NOMO-1 (cell line): ENCODE measurements around the gene NAA40.

Experiments used
- DNase-seq, 2 experiments: peaks; one replicate each; lab custom pipeline; 2025; ENCODE audit not compliant: unreplicated experiment in 2 of 2; lab: John Stamatoyannopoulos, UW

The NAA40 gene

DNA sequence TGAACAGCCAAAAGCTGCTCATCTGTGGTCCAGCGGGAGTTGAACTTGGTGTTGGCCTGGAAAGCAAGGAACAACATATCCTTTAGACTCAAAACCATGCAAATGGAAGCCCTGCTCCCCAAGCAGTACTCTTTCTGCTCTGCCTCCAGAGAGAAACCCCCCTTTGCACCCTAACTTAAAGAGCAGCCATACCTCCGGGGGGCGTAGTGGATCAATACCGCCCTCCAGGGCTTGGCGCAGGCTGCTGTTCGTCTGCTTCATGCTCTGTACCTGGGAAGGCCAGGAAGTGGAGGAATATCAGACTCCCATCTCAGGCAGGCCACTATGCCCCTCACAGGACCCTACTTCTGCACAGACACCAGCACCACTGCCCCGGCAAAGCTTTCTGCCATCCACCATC is 26.1 kb upstream of the NAA40 start:
- no peak for DNase-seq

DNA sequence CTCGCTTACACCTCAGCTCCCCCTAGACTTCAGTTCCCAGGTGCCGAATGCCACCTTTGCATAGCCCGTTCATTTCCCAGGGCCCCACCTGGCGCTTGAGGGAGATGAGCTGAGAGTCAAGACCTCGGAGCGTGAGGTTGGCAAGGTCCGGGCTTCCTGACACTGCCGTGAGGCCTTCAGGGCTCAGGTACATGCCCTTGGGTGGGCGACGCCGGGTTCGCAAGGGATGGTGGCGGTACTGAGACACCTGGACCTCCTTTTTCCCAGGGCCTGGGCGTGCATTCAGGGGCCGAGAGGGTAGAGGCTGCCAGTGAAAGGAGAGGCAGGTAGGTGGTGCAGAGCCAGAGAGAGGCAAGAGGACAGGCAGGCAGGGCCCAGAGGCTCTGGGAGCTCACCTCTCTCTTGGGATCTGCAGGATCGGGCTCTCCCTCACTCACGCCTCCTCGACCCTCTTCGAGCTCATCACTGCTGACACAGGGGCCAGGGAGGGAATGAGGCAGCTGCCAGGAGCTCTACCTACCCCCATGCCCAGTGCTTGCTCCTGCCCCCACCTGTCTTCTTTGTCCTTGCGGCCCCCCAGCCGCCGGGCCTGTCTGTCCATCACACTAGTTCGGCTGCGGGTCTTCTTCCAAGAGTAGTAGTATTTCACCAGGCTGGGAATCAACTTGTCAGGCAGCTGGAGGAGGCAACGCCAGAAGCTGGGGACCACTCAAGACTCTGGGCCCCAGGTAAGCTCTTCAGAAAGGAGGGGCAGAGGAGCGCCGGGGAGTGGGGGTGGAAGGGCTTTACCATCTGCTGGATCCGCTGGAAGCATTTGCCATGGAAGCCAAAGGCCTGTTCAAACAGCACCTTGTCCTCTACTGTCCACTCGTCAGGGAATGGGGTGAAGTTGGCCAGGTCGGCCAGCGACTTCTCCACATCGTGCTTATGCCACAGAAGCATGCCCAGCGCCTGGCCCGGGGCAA is 24.7 kb upstream of the NAA40 start:
- DNase-seq = no peak

DNA sequence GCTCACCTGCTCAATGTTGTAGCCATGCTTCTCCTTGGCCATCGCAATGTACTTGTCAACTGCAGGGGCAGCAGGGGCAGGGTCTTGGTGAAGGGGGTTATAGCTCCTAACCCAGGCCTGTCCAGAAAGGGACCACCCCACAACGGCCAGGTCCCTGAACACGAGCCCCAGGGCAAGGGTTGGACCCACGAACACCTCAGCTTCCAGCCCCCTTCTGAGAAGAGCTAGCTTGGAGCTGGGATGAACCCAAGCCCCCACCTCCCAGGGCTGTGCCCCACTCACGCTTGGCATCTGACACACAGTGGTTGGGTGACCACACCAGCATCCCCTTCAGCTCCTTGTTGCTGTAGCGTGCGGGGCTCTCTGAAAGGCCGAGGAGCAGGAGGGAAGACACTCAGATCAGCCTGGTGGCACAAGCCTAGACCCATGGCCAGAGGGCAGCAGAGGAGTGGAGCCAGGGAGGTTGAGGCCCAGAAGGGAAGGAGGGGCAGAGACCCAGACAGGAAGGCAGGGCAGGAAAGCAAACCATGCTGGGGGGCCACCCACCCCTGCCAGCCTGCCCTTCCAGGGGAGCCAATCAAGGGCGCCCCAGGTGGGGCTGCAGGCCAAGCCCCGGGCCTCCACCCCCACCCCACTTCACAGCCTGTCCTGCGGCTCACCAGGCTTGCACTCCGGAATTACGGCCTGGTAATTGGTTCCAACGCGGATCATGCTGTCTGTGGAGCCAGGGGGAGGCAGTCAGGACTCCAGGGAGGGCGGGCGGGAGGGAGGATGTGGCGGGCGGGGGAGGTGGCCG is 23.7 kb upstream of the NAA40 start:
- DNase-seq = no peak

DNA sequence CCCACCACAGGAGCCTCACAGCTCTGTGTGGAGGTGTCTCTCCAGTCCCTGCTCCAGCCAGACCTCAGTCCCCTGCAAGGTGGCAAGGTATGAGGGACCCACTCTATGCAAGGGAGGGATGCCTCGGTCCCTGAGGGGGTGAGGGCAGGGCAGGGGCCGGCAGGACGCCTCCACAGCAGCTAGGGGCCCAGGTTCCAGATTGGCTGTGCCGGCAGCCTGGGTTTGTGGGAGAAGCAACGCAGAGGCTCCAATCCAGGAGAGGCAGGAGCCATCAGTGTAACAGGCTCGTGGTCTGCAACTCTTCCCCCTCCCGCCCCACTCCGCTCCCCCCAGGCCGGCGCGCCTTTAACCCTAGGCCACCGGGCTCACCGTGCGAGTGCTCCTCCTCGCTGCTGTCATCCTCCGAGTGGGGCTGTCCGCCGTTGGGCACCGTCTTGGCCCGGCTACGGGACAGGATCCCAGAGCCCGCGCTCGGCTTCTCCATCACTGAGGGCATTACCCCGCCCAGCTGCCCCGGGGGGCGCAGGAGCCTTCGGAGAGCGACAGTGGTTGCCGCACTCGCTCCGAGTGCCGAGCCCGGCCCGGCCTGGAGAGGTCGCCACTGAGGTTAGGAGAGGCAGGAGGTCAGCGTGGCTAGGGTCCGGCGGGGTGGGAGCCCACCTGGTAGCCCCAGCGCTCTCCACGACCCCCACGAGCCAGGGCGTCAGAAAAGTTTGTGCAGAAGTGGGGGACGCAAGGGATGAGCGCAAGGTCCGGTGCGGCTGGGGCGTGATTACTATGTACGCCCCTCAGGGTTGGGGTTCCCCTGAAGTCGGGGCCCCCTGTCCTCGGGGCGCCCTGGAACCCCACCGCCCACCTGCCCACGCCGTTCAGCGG is 22.6 kb upstream of the NAA40 start:
- DNase-seq = peak in 1 of 2 experiments; percentile 53

DNA sequence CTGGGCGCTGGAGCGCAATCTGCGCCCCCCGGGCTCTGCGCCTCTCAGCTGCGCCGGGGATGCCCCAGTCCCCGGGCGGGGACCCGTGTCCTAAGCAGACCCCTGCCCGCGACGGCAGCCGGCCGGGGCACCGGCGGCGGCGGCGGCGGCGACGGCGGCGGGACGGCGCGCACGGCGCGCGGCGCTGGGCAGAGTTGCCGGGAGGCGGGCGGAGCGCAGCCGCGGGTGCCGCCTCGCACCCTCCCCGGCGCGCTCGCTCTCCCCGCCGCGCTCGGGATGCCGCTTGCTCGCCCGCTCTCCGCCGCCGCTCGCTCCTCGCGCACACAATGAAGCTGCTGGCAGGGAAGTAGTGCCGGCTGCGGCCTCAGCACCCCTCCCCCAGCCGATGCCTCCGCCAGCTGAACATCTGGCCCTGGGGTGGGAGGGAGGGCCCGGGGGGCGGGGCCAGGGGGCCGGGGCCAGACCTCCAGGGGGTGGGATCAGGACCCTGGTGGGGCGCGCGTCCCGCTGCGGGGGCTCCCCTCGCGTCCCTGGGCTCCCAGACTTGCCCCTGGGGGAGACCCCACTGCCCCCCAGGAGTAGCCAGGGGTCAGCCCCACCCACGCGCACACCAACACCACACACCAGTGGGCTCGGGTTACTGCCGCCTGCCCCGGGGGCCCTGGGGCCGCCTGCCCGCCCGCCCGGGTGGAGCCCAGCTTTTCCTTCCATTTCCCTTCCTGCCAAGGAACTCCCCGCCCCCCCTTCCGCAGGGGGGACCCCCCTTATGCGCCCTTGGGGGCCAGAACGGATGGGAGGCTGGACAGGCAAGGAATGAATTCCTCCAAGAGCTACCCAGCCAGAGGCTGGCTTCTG is 21.7 kb upstream of the NAA40 start, which contains the start of gene RCOR2:
TSS of gene RCOR2 (minus strand) at position 328 of the 855 bp plus-strand sequence. CDS start 708 bp downstream, outside the sequence.
- peak; percentile 61 to 77 for DNase-seq

DNA sequence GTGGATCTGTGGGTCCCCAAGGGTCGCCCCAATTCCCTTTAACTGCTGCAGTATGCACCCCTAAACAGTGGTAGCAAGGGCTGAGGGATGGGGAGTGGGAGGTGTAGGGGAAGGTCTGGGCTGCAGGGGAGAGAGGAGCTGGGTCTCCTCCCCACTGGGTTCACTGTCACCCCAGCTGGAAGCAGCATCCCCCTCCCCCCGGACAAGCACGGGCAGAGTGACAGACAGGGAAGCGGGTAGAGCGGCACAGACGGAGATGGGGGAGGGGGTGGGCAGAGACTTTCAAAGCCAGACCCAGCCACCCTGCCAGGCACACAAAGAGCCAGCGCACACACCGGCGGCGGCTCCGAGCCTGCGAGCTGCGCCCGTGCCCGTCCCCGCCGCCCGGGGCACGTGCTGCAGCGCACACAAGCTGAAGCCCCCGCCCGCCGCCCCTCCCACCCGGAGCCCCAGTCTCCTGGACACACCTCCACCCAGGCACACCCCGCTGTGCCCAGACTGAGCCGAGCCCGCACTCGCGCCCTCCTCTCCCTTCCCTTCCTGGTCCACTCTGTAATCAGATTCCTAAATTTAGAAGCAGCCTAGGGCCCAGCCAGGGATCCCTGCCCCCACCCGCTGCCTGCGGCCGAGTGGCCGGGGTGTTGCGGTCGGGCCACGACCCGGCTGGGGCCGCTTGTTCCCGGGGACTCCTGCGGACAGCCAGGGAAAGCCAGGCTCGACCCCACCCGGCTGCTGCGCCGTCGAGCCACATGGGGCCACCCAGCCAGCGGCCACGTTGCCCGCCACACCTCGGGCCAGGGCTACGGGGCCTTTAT is 20.9 kb upstream of the NAA40 start:
- peak; percentile 25 to 54 for DNase-seq

DNA sequence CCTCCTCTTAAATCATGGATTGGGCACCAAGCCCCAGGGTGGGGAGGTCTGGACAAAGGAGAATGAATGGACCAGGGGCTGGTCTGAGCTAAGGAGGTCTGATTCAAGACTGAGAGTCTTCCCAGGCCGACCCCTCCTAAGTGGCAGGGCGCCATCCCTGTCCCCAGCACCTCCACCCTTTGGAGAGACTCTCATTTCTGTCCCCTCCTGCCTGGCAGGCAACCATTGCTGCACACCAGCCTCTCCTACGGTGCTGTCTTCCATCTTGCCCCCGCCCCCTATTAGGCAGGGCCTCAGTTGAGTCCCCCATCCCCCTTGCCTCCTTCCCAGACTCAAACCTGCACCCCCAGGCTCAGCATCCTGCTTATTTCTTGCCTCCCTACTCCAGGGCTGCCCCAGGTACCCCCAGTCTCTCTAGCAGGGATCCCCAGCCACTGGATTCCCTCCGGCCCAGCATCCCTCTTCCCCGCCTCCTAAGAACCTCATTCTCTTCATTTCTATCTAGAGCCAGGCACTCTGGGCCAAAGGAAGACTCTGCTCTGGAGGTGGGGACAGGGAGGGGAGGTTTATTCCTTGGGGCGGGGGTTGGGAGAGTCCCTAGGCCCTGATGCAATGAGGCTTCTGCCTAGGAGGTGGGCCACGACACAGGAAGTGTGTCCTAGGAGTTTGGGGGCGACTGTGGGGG is 20.2 kb upstream of the NAA40 start:
- DNase-seq = no peak

DNA sequence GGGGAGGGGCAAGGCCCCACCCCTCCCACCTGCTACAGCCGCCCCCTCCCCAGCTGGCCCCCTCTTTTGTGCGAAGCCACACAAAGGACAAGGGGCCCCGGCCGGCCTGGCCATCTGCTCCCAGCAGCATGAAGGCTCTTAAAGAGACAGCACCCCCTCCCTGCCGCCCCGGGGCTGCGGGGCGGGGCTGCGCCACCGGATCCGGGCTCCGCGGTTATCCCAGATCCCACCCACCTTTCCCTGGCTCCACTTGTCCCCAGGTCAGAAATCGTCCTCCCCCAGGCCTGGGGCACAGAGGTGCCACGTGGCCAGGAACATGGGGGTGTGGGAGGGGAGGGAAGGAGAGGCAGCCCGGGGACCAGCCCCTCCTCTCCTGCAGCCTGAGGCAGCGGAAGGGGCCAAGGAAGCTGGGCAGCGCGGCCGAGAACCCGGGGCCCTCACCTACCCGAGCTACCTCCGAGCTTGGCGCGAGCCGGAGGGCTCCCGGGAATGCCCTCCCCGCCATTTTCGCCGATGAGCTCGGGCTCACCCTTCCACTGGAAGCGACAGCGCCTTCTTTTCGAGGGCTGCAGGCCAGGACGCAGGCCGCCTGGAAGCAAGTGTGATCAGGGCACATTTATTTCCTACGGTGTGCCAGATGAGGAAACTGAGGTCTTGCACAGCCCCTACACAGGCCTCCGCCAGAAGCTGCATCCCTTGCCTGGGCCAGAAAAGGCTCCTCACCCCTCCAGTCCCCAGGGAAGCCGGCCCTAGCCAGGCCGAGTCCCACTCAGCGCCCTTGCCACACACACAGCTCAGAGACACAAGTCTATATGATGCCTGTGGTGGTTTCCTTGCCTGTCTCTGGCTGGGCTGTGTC is 19.3 kb upstream of the NAA40 start:
- DNase-seq = peak; percentile 27 to 45

DNA sequence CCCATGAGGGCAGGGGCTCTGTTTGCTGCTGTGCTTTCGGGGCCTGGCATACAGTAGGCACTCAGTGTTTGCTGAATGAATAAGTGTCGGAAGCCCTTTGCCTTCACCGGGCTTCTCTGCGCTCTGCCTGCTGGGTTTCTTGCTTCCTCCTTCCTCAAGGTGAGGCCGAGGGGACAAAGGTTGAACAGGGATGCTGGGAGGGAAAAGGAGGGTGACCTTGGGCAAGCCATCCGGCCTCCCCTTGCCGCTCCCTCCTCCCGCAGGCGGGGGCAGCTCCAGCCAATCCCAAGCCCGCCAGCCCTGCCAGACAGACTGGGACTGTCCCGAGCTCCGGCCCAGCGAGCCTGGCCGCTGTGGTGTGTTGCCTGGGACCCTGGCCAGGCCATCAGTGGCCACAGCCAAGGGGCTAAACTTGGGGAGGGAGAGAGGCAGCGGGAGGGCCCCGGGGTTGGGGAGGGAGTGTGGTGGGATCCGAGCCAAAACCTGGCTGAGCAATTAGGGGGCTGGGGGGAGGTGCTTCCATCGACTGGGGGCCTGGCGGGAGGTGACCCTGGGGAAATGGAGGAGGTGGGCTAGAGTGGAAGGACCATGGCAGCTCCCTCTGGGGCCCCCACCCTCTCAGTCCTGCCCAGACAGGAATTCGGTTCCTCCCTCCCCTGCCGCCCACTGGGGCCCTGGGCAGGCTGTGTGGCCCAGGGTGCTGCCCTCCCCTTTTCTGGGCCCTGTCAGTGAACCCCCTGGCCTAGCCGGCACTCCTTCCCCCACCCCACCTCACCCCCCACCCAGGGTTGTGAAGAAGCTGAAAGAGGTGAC is 18.5 kb upstream of the NAA40 start:
- no peak for DNase-seq

DNA sequence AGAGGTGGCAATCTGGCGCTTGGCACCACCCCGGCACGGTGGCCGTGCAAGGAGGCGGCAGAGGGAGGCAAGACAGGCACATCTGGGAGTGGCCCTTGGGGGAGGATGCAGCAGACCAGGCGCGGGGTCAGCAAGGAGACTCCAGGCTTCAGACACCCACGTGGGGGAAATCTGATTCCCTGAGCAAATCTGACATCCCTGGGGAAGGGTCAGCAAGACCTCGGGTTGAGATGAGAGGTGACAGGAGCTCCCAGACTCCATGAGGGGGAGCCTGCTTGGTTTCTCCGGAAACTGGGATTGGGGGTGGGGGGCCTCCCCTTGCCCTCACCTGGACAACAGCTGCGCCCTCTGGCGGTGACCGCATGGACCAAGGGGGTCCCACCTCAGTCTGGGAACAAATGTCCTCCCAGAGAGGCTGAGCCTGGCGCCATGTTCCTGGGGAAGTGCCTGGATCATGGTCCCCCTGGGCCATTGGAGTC is 17.8 kb upstream of the NAA40 start:
- no peak for DNase-seq

DNA sequence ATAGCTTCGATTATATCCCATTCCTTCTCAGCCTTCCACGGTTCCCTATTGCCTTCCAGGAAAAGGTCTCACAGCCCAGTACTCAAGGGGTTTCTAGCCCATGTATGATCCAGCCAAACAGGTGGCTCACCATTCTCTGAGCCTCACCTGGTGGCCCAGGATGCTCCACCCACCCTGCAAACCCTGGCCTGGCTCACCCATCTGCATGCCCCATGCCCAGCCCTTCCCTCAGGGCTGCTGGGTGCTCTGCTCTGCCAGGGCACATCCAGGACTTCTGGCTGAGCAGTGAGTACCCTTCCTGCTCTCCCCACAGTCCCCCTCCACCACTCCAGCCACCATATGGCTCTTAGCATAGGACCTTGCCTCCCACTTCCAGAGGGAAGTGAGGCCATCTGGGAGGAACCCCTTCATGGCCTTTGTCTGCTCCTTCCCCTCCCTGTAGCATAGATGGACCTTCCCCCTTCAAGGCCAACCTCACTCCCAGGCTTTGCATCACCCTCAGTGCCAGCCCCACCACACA is 16.1 kb upstream of the NAA40 start:
- DNase-seq = no peak

DNA sequence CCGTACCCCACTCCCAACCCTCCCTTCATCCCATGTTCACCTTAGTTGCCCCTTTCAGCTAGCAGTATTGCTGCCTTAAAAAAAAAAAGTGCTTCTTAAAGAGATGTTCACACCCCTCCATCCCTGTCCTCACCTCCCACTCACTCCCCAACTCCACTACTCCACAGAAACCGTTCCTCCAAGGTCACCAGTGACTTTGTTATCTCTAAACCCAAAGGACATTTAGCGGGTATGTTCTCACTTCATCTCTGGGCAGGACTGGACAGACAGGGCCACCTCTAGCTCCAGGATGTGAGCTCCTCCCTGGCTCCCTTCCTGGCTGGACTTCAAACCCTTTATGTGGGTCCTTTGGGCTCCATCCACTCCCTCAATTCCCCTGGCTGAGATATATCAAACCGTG is 15.5 kb upstream of the NAA40 start:
- no peak for DNase-seq

DNA sequence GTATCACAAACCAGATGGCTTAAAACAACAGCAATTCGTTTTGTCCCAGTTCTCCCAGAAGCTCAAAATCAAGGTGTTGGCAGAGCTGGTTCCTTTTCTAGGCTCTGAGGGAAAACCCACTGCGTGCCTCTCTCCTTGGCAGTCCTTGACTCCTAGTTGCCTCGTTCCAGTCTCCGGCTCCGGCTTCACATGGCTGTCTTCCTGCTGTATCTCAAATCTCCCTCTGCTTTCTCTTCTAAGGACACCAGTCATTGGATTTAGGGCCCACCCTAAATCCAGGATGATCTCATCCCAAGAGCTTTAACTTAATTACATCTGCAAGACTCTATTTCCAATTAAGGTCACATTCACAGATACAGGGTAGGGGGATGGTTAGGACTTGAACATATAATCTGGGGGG is 9.2 kb upstream of the NAA40 start:
- DNase-seq = no peak

DNA sequence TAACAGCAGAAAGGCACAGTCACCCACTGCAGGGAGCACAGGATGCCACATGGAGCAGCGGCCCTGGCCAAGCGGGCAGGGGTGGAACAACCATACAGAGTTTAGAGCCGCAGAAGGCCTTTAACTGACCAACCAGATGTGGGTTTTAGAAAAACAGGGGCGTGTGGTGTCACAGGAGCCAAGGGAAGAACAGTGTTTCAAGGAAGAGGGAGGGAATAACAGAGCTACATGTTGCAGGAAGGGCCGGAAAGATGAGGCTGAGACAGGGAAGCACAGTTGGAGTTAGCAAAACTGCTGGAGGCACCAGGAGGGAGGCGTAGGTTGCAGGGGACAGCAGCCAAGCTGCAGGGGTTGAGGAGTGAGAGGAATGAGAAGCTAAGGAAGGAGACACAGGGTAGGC is 7.8 kb upstream of the NAA40 start:
- no peak for DNase-seq

DNA sequence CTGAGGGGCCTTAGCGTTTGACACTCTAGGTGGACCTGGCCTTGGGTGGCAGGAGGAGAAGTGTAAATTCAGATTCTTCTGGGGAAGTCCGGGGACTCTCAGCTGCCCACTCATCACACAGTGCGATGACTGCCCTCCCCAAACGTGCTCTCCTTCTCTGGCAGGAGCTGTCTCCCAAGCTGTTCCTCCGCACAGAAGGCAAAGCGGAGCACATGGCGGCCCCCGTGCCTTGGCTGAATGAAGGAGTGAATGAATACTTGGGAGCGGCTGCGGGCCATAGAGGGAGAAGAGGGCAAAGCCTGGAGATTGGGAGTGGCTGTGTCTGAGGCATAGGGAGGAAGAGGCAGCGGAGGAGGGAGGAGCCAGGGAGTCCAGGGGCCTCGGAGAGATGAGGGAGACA is 6.9 kb upstream of the NAA40 start:
- DNase-seq = no peak

DNA sequence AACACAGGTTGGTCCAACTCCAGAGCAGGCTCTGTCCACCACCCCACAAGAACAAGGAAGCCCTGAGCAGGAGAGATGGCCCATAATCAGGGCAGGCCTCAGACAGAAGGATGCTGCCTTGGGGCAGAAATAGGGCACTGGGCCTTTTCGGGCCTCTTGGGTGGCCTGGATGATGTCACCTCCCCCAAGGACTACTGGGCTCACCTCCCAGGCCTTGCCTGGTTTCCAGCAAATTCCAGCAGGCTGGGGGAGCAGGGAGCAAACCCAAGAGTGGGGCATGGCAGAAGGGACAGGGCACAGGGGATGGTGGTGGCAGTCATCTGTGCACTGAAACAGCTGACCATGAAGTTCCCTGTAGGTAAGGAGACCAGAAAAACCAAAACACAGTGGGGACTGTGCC is 5.3 kb upstream of the NAA40 start:
- no peak for DNase-seq
